ENCODE data around the gene RPS6KA2.
"Not testable (repeated sequence)": the region's sequence is repeated elsewhere in the genome, so short reads cannot be mapped to it uniquely, and the experiment has no call there.

The RPS6KA2 gene

DNA sequence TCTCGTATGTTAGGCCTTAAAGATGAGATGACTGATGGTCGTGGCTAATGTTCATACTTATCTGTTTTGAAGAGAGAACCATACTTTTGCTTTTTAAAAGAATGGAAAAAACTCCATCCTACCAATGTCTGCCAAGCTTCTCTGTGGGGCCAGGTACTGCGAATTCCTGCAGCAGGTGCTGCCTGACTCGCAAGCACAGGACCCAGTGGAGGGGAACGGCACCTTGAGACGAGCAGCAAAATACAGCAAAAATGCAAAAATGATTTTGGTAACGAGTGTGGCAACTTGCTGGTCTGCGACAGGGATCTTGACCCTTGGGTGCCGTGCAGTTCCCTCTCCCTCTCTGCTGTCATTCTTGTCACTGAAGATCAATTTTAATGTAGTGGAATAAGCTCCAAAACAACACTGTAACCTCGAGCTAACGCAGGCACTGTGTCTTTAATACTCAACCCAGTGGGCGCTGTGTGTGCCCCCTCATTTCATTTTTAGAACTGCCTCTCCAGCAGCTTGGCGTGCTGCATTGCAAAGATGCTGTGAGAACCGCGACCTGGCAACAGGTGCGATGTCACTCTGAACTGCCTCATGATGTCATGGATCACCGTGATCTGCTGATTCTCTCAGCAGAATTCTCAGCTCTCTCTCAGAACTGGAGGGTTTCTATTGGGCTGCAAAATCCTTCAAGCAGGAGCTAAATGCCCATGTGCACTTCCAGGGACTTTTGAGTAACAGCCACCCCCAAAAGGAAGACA is 92.2 kb downstream of the RPS6KA2 start:
- TF ChIP-seq, protein P1, sequence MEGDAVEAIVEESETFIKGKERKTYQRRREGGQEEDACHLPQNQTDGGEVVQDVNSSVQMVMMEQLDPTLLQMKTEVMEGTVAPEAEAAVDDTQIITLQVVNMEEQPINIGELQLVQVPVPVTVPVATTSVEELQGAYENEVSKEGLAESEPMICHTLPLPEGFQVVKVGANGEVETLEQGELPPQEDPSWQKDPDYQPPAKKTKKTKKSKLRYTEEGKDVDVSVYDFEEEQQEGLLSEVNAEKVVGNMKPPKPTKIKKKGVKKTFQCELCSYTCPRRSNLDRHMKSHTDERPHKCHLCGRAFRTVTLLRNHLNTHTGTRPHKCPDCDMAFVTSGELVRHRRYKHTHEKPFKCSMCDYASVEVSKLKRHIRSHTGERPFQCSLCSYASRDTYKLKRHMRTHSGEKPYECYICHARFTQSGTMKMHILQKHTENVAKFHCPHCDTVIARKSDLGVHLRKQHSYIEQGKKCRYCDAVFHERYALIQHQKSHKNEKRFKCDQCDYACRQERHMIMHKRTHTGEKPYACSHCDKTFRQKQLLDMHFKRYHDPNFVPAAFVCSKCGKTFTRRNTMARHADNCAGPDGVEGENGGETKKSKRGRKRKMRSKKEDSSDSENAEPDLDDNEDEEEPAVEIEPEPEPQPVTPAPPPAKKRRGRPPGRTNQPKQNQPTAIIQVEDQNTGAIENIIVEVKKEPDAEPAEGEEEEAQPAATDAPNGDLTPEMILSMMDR (IDR thresholded peaks at IDR 0.05; ENCODE audit: low read length, missing control alignments): no peak
- DNase-seq (ENCODE audit: low read depth): no peak
- H3K4me3 ChIP-seq (replicated peaks; ENCODE audit: low read depth, low read length): no peak overlapping the region

DNA sequence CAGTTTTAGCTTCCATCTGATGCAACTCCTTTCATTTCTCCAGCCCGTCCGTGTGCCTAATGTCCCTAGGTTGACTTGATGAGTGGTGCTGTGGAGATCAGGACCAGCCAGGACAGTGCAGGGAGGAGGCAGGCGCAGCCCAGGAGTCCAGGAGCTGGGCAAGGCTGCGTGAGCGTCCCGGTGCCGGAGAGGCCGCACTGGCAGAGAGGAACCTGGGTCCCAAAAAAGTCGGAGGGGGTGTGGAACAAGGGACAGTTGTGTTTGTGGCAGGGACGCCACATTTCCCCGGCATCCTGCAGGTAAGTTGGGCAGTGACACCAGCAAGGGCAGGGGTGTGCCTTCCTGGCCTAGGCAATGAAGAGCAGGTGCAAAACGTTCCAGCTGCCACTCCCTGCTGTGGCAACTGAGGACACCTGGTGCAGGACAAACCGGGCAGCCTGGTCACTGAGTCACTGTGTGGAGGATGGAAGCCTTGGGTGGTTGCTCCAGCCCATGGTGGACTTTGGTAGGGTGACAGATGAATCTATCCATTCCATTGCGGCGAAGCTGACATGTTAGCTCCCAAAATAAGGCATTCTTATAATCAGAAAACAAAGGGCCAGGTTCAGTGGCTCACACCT is 93.7 kb downstream of the RPS6KA2 start:
- H3K4me3 ChIP-seq (replicated peaks; ENCODE audit: low read depth, low read length): no peak overlapping the region
- TF ChIP-seq, protein P1 (IDR thresholded peaks at IDR 0.05; ENCODE audit: low read length, missing control alignments): no peak
- no peak for DNase-seq (ENCODE audit: low read depth)

DNA sequence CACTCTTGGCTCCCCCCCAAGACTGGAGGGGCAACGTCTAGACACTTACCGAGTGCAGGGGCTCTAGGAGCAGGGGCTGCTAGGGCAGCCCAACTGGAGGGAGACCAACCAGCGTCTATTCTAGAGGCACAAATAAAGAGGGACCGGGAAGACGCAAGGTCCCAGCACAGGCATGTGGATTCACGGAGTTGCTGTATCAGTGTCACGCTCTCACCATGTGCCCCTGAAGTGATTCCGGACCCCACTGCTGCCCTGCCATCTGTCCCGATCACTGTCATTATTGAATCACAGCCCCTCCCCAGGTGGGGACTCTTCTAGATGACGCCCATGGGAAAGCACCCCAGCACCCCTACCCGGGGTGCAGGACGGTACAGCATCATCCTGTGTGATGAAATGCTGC is 94.7 kb downstream of the RPS6KA2 start:
- TF ChIP-seq, protein P1 (IDR thresholded peaks at IDR 0.05; ENCODE audit: low read length, missing control alignments): no peak
- DNase-seq (ENCODE audit: low read depth): no peak
- no peak overlapping the region for H3K4me3 ChIP-seq (replicated peaks; ENCODE audit: low read depth, low read length)

DNA sequence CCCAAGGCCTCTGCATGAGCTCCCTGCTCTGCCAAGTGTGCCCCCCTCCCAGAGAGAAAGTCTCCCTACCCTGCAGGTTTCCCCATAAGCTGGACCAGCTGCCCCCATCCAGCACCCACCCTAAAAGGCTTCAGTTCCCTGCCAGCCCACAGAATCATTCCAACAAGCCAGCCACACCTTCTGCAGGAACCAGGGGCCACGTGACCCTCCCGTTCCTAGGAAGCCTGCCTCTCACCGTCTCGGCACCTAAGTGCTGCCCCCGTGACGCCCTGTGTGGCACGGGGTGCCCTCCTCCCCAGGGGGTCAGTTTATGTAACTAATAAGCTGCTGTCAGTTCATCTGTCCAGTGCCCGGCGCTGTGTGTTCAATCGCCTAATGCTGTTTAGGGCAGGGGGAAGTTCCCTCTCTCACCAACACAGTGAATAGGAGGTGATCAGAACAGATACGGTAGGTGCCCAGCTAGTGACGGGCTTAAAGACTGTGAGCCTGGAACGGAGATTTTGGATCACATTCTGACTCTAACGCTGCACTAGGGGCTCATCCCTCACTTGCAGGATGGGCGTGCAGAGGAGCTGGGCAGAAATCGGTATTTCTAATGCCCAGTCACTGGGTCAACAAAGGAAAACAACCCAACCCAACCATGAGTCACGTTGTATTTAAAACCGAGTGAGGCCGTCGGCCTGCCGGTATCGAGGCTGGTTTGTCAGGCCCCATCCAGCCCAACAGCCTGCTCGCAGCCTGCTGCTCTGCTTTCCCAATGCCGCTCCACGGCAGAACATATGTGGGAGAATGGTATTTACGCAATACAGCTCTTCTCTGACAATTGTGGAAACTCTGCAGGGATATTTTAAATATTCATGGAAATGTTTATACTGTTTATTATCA is 96.6 kb downstream of the RPS6KA2 start:
- no peak overlapping the region for H3K4me3 ChIP-seq (replicated peaks; ENCODE audit: low read depth, low read length)
- TF ChIP-seq, protein P1 (IDR thresholded peaks at IDR 0.05; ENCODE audit: low read length, missing control alignments): no peak
- DNase-seq (ENCODE audit: low read depth): no peak

DNA sequence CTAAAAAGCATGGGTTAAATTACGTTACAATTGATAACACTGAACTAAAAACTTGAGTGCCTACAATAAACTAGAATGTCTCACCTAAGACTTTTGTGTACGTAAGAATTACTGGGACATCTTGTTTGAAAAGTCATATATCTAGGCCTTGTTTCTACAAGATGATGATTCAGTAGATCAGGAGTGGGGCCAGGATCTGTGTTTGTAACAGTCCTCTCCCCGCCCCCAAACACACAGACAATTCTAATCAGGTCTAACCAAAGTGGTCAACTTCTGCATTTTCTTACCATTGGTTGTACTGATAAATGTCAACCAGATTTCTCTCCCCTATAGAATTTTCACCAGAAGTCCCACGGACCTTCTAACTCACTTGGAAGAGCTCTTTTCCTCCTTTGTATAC is 97.5 kb downstream of the RPS6KA2 start:
- H3K4me3 ChIP-seq (replicated peaks; ENCODE audit: low read depth, low read length): no peak overlapping the region
- TF ChIP-seq, protein P1 (IDR thresholded peaks at IDR 0.05; ENCODE audit: low read length, missing control alignments): no peak
- no peak for DNase-seq (ENCODE audit: low read depth)

DNA sequence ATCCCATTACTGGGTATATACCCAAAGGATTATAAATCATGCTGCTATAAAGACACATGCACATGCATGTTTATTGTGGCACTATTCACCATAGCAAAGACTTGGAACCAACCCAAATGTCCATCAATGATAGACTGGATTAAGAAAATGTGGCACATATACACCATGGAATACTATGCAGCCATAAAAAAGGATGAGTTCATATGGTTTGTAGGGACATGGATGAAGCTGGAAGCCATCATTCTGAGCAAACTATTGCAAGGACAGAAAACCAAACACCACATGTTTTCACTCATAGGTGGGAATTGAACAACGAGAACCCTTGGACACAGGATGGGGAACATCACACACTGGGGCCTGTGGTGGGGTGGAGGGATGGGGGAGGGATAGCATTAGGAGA is 98.0 kb downstream of the RPS6KA2 start:
- H3K4me3 ChIP-seq (replicated peaks; ENCODE audit: low read depth, low read length); DNase-seq (ENCODE audit: low read depth): not testable (repeated sequence)

DNA sequence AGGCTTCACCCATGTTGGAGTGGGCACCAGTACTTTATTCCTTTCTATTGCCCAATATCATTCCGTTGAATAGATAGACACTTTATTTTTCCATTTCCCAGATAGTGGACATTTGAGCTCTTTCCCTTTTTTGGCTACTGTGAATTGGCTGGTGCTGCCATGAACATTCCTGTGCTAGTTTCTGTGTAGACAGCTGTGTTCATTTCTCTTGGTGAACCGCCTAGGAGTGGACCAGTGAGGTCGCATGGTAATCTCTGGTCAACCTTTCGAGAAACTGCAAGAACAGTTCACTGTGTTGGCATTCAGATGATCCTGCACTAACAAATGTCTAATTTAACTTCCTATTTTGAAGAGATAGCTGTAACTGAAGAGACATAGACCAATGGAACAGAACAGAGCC is 99.2 kb downstream of the RPS6KA2 start:
- TF ChIP-seq, protein P1 (IDR thresholded peaks at IDR 0.05; ENCODE audit: low read length, missing control alignments): no peak
- H3K4me3 ChIP-seq (replicated peaks; ENCODE audit: low read depth, low read length): no peak overlapping the region
- DNase-seq (ENCODE audit: low read depth): no peak
